HG03060 (cell line): Measurements from ENCODE around the gene PRM1.

Experiments
- ATAC-seq: cut with Tn5 transposase; IDR thresholded peaks from one replicate; pipeline ENCODE4 v1.9.1; 2021; ENCODE audit warnings: low read depth, moderate number of reproducible peaks; ENCODE audit not compliant: unreplicated experiment

PRM1 gene

GRCh38 chr16:11280616-11281522, at the start of gene PRM1:
PRM1 (minus strand) TSS chr16:11281330; CDS start chr16:11281238, 92 bp downstream.
- ATAC-seq, result no peak

- ATAC-seq, result no peak
Measured at GRCh38 chr16:11330526-11331237, 49.6 kb upstream of the PRM1 start.

GRCh38 chr16:11329891-11330290, 48.8 kb upstream of the PRM1 start:
- no peak for ATAC-seq

GRCh38 chr16:11329071-11329491, 48.0 kb upstream of the PRM1 start:
- ATAC-seq, result no peak

GRCh38 chr16:11328172-11329070, 47.3 kb upstream of the PRM1 start:
- peak; percentile 59 for ATAC-seq

GRCh38 chr16:11327277-11328171, 46.4 kb upstream of the PRM1 start:
- no peak for ATAC-seq

GRCh38 chr16:11326737-11327276, 45.7 kb upstream of the PRM1 start:
- no peak for ATAC-seq

GRCh38 chr16:11326084-11326736, 45.1 kb upstream of the PRM1 start:
- ATAC-seq, result no peak

GRCh38 chr16:11325404-11326083, 44.4 kb upstream of the PRM1 start:
- ATAC-seq, result no peak

GRCh38 chr16:11323551-11324336, 42.6 kb upstream of the PRM1 start:
- no peak for ATAC-seq

- no peak for ATAC-seq
Measured at GRCh38 chr16:11322823-11323222, 41.7 kb upstream of the PRM1 start.

- ATAC-seq, result no peak
Measured at GRCh38 chr16:11321662-11322061, 40.5 kb upstream of the PRM1 start.

GRCh38 chr16:11320170-11320569, 39.0 kb upstream of the PRM1 start:
- ATAC-seq, result no peak

- no peak for ATAC-seq
Measured at GRCh38 chr16:11319529-11320146, 38.5 kb upstream of the PRM1 start.

GRCh38 chr16:11318817-11319216, 37.7 kb upstream of the PRM1 start:
- ATAC-seq, result no peak

GRCh38 chr16:11316331-11317015, 35.3 kb upstream of the PRM1 start:
- no peak for ATAC-seq

- no peak for ATAC-seq
Measured at GRCh38 chr16:11315510-11315909, 34.4 kb upstream of the PRM1 start.
